T-helper 2 cell treated with Interferon-gamma antibody and Interleukin-4, amounts not matched to agents 100 ng/mL and 5 ng/mL, for 36 hours (primary cell): ENCODE data around the gene MYO10. TPM values are rescaled to one million over a fixed set of nuclear protein-coding genes. Genes with fewer than 3 reads are reported as not detected.
"Not testable (repeated sequence)": the region's sequence is repeated elsewhere in the genome, so short reads cannot be mapped to it uniquely, and the experiment has no call there.

ENCODE experiments used
- intact Hi-C: fragments of 100-400 bp; cut with micrococcal nuclease; formaldehyde crosslinking; loops from one replicate; pipeline ENCODE4 v1.15.1; 2023
- total RNA-seq: library from RNA; stranded (reverse); gene quantifications from 2 replicates; pipeline ENCODE4 v1.2.3, GENCODE V29; 2022

MYO10 gene
- total RNA-seq, 1 donor from 2014 or later: 0.23 TPM

DNA sequence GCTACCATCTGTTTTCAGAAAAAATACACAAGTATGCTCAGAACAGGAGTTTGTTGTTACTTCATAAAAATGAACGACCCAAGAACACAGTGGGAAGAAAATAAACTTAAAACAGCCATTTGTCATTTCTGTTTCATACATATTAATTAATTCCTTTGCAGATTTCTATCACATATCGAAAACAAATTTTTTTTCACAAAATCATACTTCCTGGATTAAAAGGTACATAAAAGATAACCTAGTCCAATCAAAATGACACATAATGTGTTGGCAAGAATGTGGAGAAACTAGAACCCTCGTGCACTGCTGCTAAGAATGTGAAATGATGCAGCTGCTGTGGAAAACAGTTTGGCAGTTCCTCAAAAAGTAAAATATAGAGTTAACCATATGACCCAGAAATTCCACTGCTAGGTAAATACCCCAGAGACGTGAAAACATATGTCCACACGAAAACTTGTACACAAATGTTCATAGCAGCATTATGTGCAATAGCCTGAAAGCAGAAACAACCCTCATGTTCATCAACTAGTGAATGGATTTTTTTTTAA lies 46.0 kb downstream of the MYO10 start:
- intact Hi-C loops: no loop called here

DNA sequence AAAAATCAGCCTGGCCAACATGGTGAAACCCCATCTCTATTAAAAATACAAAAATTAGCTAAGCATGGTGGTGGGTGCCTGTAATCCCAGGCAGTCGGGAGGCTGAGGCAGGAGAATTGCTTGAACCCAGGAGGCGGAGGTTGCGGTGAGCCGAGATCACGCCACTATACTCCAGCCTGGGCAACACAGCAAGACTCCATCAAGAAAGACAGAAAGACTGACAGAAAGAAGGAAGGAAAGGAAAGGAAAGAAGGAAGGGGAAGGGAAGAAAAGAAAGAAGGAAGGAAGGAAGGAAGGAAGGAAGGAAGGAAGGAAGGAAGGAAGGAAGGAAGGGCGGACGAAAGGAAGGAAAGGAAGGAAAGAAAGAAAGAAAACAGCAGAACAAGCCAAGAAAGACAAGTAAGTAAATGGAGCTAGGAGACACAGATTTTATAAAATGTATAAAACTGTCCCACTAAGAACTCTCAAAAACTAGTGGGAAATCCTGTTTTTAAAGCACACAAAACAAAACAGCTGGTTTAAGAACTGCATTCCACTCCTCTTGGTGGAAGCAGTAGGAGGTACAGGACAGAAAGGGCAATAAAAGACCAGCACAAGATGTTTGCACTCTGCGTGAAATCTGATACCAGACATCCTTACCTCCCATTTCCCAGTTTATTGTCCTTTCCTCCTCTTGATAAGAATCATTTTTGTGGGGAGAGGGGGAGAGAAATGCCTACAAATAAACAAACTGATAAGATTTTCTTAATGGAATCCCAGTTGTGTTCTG lies 46.7 kb downstream of the MYO10 start:
- intact Hi-C loops: no loop called here

DNA sequence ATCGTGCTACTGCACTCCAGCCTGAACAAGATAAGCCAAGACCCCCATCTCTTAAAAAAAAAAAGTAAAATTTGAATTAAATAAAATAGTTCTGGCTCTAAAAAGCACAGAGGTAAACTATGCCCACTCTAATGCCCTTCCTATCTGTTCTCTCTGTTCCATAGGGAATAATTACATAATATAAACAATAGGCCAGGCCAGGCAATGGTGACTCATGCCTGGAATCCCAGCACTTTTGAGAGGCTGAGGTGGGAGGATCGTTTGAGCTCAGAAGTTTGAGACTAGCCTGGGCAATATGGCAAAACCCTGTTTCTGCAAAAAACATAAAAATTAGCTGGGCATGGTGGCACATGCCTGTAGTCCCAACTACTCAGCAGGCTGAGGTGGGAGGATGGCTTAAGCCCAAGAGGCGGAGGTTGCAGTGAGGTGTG lies 47.4 kb downstream of the MYO10 start:
- intact Hi-C loops: no loop called here

DNA sequence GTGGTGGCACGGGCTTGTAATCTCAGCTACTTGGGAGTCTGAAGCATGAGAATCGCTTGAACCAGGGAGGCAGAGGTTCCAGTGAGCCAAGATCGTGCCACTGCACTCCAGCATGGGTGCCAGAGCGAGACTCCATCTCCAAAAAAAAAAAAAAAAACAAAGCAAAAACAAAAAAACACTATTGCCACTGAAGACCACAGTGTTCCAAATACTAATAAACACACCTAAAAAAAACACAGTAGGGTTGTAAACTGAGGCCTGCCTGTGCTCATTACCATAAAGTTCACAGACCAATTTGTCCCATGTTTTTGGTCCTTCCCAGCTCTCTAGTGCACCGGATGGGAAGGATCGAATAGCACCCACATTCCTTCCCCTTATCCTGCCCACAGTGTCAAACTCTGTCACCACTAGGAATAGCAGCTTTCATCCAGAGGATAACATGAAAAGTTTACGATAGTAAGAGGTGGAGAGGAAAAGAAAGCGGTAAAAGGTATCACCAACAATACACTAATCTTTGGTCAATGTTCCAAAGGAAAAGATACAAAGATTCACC lies 49.2 kb downstream of the MYO10 start:
- intact Hi-C loops: no loop called here

DNA sequence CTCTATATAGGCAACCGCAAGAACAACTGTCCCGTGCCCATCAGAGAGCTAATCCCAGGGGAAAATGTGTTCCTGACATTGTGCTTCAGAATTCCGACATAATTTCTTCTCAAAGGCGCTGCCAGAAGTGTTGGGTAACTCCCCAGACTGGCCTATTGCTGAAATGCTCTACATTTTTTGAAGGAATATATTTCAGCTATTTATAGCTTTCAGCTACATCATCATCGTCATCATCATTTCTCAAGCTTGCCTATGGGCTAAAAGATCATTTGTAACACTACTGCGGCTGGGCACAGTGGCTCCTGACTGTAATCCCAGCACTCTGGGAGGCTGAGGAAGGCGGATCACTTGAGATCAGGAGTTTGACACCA lies 49.7 kb downstream of the MYO10 start:
- intact Hi-C loops: no loop called here

DNA sequence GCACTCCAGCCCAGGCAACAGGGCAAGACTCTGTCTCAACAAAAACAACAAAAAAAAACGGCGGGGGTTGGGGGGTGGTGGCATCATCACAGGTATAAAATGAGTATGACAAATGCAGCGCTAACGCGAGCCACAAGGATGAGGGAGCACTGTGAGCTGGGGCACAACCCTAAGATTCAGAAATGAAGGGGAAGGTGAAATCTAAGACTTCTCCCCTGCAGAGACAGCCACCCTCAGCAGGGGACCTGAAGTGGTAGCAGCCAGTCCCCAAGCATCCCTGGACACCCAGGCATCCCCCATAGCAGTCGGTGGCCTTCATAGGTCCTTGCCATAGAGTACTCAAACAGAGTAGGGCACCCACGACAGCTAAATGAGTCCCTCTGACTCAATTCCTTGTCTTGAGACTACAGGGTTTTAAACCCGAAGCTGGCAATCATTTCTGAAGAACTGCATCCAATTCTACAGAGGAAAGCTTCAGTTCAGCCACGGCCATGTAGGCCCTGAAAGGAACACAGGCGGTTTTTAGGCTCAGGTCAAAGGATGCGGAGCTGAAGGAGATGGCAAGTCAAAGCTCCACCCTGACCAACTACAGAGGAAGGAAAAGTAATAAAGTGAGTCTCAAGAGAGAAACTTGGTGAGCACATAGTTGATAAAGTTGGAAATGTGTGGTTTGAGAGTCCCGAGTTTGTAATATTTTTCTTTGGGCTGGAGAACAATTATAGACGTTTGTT lies 50.3 kb downstream of the MYO10 start:
- intact Hi-C loops: no loop called here

DNA sequence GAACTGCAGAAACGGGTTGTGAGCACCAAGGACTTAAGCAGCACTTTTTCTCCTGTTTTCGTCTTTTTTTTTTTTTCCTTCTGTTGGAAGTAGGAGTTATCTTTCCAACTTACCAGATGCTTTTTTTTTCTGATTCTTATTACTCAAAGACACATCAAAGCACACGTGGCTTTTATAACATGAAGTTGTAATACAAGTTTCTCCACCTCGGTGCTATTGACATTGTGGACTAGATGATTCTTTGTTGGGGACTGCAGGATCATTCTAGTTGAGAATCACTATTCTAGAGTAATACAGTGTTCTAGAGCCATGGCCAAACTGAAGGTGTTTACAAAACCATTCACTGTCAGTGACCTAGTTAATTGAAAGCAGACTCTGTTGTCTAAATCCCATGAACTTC lies 51.5 kb downstream of the MYO10 start:
- intact Hi-C loops: no loop called here

DNA sequence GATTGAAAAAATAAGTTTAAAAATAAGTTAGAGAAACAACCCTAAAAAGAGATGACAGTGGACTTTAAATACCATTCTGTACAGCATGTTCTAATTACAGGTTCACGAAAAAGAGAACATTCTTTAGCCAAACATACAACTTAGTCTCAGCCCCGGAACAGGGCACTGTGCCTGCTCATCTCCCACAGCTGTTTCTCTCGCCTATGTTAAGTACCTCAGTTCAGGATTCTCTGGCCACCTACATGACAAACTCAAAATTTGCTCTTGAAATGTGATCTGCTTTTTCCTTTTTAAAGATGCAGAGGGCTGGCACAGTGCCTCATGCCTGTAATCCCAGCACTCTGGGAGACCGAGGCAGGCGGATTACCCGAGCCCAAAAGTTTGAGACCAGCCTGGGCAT lies 52.3 kb downstream of the MYO10 start:
- intact Hi-C loops: no loop called here

DNA sequence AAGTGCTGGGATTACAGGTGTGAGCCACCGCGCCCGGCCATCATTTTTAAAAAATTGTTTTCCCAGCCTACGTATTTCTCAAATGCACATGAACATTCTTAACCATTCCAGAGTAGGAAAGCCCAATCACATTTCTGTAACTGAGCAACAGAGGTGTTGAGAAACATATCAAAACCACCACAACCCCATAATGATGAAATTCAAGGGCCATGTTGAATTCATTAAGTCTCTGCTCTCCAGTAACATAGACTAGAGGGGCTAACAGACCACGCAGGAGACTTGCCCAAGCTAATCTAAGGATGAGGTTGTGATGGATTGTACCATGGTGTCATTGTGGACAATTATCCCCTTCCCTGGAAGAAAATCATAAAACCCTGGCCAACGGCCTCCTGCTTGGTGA lies 52.9 kb downstream of the MYO10 start:
- intact Hi-C loops: no loop called here

DNA sequence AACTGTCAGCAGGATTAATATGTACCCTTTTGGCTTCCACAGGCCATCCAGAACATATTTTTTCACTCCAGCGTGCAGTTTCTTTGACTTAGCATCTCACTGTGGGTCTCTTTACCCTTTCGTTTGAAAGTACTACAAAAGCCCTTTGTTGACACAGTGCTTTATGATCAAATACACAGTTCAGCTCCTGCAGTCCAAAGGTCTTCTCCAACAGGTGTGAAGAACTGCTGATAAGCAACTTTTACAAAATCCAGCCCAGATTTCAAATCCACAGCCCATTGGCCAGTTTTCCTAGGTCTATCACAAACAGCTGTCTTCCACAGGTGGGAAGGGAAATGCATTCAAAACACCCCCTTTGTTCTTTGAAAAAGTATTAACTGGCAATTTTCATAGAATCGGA lies 54.8 kb downstream of the MYO10 start:
- intact Hi-C loops: no loop called here

DNA sequence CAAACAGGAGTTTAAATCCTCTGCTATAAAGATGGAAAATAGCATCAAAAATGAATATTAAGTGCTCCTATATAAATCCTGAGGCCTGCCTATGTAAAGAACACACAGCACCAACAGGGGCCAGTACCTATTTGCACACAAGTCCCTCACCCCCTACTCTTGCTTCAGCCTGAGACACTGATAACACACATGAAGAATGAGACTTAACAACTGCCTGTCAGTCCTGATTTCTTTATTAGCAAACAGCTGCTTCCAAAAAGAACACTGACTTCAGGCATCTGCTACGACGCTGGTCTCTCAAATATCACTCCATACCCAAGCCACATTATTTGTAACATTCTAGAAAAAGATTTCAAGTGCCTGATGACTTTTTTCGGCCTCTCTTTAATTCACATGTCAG lies 55.5 kb downstream of the MYO10 start:
- intact Hi-C loops: no loop called here

DNA sequence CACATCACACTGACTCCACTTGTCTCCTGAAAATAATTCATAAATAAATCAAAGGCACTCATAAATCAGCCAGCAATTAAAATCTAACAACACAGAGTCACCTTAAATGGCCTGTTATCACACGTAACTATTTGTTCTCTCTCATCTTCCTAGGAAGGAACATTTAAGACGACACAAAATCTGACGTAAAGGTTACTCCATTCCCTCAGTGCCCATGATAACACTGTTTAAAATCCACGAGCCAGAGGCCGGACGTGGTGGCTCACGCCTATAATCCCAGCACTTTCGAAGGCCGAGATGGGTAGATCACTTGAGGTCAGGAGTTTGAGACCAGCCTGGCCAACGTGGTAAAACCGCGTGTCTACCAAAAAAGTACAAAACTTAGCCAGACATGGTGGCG lies 56.4 kb downstream of the MYO10 start:
- intact Hi-C loops: no loop called here

DNA sequence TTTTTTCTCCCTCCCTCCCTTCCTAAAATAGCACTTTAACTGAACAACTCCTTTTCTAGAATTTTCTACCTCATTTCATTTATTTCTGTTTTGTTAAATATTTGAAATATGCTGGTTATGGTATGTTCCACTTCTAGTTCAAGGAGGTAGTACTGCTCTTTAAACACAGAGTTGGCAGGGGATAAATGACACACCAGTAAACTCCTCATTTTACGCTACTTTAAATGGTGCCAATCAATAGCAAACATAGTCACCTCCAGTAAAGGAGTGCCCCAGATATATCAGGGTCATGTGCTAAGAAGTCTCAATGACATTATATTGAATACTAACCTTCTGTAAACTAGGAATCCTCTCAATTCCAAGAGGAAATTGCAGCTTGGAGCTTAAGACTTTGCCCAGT lies 56.9 kb downstream of the MYO10 start:
- intact Hi-C loops: no loop called here

DNA sequence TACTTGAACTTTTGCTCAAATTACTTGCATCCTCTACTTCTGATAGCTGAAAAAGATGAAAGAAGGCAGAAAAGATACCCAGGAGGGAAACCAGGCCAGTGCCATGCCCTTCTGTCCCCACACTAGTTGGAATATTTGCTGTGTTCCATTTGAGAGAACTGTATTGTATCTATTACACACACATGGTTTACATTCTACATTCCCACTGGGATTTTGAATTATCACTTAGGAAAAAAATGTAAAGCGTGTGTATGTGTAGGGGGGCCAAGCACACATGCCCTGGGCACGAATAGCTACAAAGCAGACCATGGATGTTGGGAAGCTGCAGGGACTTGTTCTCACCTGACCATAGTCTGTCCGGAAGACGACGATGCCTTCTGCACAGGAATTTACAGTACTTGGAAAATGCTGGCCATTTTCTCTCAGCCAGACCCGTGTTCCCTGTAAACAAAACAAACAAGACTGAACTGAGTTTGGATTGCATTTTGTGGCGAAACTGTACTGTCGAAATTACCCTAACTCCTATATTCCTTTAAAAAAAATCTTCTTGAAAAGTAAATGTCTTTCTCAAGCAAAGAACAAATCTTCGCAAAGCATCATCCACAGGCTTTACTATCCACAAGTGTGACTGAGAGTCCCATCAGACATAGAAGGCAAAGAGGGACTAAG lies 58.7 kb downstream of the MYO10 start:
- intact Hi-C loops: no loop called here

DNA sequence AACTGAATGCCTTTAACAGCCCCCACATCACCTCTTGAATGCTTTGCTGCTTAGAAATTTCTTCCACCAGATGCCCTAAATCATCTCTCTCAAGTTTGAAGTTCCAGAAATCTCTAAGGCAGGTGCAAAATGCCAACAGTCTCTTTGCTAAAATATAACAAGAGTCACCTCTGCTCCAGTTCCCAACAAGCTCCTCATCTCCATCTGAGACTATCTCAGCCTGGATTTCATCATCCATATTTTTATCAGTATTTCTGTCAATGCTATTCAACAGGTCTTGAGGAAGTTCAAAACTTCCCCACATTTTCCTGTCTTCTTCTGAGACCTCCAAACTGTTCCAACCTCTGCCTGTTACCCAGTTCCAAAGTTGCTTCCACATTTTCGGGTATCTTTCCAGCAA lies 61.7 kb downstream of the MYO10 start:
- intact Hi-C loops: not testable (repeated sequence)

DNA sequence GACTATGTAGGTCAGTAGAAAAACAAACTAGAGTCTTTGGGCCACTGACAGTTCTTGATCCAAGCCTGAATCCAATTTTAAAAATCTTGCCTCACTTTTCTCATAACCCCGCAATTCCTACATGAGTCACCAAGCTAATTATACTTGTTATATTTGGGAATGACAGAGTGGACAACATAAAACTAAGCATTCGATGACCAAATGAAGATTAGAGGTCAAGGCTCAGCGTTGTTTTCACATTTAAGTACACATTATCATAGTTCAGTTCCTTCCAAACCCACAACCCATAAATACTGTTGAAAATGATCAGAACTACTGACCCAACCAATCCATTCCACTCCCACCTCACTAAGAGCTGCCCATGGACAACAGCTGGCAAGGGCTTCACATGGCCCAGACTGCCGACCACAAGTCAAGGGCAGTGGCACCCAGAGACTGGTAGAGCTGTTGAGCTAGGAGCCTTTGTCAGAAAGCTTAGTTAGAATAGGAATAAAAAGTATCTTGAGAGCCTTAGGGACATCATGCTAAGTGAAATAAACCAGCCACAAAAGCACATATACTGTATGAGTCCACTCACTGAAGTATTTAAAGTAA lies 64.2 kb downstream of the MYO10 start:
- intact Hi-C loops: no loop called here

DNA sequence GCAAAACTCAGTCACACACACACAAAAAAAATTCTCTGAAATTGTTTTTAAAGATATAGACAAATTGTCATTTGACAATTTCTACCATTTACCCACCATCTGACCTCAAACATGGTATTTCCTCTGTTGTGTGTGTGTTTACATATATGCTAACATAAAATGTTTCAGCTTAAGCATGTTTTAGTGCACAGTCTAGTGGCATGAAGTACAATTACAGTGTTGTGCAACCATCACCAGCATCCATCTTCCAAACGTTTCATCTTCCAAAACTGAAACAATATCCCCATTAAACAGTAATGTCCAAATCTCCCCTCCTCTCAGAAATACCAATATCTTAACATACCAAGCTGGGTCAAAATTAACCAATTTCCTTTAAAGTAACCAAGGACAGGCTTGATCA lies 65.2 kb downstream of the MYO10 start:
- intact Hi-C loops: no loop called here

DNA sequence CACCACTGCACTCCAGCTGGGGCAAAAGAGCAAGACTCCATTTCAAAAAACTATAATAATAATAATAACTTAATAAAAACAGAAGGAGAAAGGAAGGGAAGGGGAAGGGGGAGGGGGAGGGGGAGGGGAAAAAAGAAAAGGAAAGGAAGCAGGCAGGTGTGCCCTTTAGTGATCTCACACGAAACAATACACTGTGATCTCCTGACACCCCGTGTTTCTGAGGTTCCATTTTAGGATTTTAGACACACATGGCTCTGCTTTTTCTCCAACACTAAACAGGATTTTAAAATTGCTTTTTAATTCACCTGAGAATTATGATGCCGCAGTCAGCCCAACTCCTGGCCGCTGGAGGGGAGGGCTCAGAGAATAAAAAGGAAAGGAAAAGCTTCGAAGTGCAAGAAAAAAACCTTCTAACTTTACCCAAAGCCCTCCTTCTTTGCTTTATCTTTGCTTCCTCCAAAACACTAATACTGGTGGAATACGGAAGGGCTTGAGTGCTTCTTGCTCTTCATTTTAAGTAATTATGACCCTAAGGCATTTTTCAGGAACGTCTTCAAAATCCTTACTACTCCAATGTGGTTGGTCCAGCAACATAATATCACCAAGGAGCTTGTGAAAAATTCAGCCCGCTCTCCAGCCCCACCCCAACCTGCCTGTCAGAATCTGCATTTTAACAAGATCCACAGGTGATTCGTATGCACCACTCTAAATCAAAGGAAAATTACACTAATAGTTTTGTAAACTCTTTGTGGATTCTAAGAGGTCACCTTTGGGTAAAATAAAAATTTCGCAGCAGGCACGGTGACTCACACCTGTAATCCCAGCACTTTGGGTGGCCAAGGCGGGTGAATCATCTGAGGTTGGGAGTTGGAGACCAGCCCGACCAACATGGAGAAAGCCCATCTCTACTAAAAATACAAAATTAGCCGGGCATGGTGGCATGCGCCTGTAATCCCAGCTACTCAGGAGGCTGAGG lies 66.0 kb downstream of the MYO10 start:
- intact Hi-C loops: no loop called here

DNA sequence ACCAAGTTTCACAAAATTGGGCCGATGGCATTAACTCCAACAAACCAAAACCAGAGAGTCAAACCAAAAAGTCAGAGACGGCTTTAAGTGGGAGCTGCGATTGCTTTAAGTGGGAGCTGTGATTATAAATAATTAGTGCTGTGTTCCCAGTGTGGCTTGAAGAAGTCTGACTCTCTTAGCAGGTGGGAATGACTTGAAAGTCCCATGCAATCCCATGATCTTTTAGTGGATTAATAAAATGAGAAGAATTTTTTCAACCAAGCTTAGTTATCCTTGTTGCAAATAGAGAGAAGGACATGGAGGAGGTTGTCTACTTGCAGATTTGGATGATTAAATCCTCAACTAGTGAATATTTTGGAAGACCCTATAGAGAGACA lies 68.5 kb downstream of the MYO10 start:
- intact Hi-C loops: no loop called here

DNA sequence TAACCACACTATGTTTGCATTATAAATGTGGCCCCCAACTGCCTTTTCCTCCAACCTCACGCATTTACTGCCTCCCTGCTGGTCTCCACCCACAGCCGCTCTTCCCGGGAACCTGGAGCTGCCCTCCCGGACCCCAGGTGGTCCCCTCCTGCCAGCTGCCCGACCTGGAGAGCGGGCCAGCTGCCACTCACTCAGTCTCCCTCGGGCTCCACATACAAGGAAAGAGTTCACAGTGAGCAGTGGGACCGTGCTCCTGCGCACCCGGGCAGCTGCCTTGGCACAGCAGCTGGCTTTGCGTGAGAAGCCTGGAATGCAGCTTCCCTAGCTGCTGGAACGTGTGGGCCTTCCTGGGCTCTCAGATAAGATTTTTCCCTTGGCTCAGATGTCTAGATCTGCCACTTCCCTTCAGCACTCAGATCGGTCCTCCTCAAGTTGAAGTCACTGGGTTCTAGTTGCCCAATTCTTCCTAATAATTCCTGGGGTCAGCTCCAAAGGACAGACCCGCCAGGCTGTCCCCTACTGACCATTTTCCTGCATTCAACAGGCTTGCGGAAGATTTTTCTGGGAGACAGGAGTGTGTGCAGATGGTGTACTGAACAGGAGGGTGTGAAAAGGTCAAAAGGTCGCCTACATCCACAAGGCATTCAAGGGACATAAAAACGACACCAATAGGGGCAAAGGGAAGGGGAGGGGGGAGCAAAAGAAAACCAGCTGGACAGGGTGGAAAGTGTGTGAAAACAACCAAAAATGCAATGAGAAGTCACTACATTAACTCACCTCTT lies 69.1 kb downstream of the MYO10 start:
- intact Hi-C loops: no loop called here
